GM12892 (cell line): ENCODE results near the gene SLC15A3. TPM values are rescaled to one million over a fixed set of nuclear protein-coding genes. Genes with fewer than 3 reads are reported as not detected.

Experiments
- DNase-seq: peaks from one replicate; pipeline ENCODE4 v3.0.0; 2011; ENCODE audit not compliant: insufficient read length
- FAIRE-seq: peaks from 2 replicates; lab custom pipeline; 2011; peaks lifted over from hg19 to GRCh38; lab: Jason Lieb, UNC
- POLR2A ChIP-seq: IDR thresholded peaks from 2 replicates; pipeline ENCODE4 v1.6.1; 2011; ENCODE audit warnings: low read depth, low read length, control low read depth
- POLR2AphosphoS5 ChIP-seq: IDR thresholded peaks from 2 replicates; pipeline ENCODE4 v1.6.1; 2011; ENCODE audit warnings: low read depth, low read length, control low read depth
- TAF1 ChIP-seq: IDR thresholded peaks from 2 replicates; pipeline ENCODE4 v1.6.1; 2011; ENCODE audit warnings: low read depth, mild to moderate bottlenecking, control low read depth, low read length, borderline replicate concordance
- polyA plus RNA-seq: library from polyadenylated mRNA; unstranded; fragments of >200 nt; gene quantifications from one replicate; pipeline ENCODE4 v1.2.1, GENCODE V29; 2012; ENCODE audit warnings: missing spikeins, inconsistent platforms; ENCODE audit not compliant: missing spikeins

Gene SLC15A3
- polyA plus RNA-seq, result 62.6 TPM

DNA sequence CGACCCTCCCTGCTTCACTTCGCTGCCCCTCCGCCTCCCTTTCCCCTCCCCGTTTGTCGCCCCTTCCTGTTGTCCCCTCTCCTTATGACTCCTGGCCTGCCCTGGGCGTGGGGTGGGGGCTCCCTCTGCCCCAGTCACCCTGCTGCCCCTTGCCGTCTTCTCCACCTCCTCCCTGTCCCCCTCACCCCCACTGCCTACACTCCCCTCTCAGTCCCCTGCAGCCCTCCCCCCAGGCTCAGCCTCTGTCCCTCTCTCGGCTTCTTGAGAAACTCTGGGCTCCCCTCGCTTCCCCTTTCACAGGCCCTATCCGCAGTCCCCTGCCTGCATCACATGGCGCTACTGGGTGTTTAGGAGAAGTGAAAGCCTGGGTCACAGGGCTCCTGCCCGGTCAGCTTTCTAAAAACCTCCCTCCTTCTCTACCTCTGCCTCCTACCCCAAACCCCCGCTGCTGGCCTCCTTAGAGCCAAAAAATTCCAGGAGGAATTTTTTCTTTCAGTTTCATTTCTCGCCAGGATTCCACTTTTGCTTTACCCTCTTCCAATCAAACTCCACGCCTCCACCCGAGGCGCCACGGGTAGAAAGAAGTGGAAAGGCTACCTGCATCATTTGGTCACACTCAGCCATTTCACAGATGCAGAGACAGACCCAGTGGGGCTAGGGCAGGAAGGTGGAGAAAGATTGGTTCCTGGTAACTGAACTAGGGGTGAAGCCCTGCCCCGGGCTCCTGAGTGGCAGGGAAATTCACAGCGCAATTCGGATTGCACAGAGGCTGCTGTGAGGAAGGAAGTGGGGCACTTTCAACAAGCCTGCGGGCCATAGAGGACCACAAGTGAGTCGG, at the start of gene SLC15A3:
Gene SLC15A3, minus strand, starts transcription at position 273 of the 838 bp plus-strand sequence. CDS start 625 bp downstream, outside the sequence.
- FAIRE-seq (peak; percentile 99), DNase-seq (peak; percentile 69)
- TF ChIP-seq TAF1 (peak; percentile 56; the same call in 1 of the 2 replicates), POLR2AphosphoS5 (peak; percentile 63; the same call in 1 of the 2 replicates), POLR2A (0 out of 2 replicates have a peak, but pooled peaks have one; percentile 18)

GRCh38 chr11:61000426-61000825, 48.5 kb upstream of the SLC15A3 start:
- FAIRE-seq, result no peak
- TF ChIP-seq POLR2AphosphoS5 (no peak), TAF1 (no peak), POLR2A (no peak)
- no peak for DNase-seq

DNA sequence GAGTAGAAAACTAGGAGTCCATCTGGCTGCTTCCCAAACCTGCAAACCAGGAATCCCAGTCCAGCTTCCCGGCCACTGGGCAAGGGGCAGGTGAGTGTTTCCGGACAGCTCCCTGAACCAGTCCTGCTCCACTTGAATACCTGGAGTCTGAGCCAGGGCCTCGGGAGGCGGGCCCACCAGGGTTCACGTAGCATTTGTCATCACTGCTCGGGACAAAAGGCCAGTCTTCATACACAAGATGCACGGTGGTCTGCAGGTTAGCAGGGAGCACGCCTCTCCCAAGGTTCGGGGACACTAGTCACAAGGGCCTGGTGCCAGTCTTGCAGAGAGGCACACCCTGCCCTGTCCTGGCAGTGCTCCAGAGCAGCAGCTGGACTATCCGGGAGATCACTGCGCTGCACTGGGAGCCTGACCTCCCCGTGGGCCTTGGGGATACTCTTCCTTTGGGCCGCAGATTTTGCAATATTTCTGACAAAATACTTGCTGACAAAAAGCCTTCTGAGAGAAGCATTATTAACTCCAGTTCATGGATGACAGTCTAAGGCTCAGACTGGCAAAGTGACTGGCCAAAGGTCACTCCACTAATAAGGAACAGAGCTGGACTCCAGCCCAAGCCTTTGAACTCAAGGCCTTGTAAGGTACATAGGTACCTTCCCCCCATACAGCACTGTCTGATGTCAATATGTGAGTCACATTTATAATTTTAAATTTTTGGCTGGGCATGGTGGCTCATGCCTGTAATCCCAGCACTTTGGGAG, 44.6 kb upstream of the SLC15A3 start:
- no peak for DNase-seq
- TF ChIP-seq TAF1 (no peak), POLR2A (no peak)
- no peak for FAIRE-seq

DNA sequence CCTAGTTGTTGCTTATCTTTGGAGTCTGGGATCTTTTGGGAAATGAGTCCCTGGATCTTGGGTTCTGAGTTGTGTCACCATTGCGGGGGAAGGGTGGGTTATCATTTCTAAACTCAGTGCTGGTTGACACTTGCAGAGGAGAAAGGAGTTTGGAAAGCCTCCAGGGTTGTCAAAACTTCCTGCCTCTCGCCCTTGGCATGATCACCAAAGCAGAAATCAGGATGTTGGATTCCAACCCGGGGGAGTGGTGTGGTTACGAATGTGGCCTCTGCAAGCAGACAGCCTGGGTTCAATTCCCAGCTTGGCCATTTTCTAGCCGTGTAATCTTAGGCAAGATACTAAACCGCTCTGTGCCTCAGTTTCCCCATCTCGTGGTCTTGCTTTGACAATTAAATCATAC, 43.8 kb upstream of the SLC15A3 start:
- TF ChIP-seq POLR2A (no peak), POLR2AphosphoS5 (no peak), TAF1 (no peak)
- DNase-seq (no peak), FAIRE-seq (no peak)

DNA sequence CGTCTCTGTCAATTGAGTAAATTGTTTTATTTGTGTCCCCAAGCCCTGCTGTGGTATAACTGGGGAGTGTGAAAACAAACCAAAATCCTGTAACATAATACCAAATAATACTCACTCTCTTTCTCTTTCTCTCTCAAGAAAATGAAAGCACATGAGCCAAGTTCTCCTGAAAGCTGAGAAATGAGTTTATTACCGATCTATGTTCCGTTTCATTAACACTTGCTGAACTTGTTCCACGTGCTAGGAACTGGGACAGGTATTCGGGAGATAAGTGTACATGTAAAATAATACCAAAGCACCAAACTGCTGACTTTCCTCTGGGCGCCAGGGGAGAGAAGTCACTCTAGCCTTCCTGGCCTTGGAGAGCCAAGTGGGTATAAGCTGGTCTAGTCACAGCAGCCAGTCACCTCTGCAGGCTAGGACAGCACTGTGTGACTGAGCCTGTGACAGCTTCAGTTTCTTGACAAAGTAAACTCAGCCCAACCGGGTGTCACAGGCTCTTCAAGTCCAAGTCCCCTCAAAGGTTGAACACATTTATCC, 42.6 kb upstream of the SLC15A3 start:
- TF ChIP-seq TAF1 (no peak), POLR2AphosphoS5 (no peak), POLR2A (no peak)
- FAIRE-seq, result peak; percentile 67
- DNase-seq, result no peak

- FAIRE-seq, result no peak
- TF ChIP-seq POLR2A (no peak), TAF1 (no peak), POLR2AphosphoS5 (no peak)
- DNase-seq, result no peak
These were observed 41.6 kb upstream of the SLC15A3 start for GRCh38 chr11:60993615-60994014.

DNA sequence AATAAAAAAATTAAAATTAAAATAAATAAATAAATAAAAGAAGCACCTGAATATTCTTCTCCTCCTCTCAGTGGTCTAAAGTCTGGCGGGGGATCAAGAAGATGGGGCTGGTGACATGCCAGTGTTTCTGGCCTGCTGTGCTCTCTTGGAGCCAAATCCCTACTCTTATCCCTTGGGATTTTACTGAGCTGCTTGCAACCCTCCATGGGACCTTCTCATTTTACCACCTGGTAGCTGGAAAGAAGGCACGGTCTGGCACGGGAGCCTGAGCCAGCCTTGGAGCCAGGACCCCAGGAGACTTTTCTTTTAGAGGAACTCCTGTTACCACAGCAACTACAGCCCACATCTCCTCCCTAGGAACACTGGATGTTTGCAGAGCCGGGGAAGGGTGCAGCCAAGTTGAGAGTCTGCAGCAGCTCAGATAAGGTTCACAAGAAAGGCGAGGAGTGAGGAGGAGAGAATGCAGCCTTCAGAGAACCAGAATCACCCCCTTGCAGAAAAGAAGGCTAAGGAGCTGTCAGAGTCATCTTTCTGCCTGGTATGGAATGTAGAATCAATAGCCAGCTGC, 41.0 kb upstream of the SLC15A3 start:
- no peak for TF ChIP-seq TAF1
- TF ChIP-seq POLR2A, result no peak
- TF ChIP-seq POLR2AphosphoS5, result no peak
- no peak for FAIRE-seq
- no peak for DNase-seq

- no peak for FAIRE-seq
These were observed 39.5 kb upstream of the SLC15A3 start for GRCh38 chr11:60991457-60991856.

GRCh38 chr11:60989093-60989650, 37.2 kb upstream of the SLC15A3 start:
- FAIRE-seq (peak; percentile 73), DNase-seq (no peak)
- TF ChIP-seq POLR2A, result no peak
- no peak for TF ChIP-seq POLR2AphosphoS5
- no peak for TF ChIP-seq TAF1

More at GRCh38 chr11:60991457-60991856, 39.5 kb upstream of the SLC15A3 start:
- DNase-seq, result no peak
- no peak for TF ChIP-seq POLR2A
- no peak for TF ChIP-seq POLR2AphosphoS5
- TF ChIP-seq TAF1, result no peak

DNA sequence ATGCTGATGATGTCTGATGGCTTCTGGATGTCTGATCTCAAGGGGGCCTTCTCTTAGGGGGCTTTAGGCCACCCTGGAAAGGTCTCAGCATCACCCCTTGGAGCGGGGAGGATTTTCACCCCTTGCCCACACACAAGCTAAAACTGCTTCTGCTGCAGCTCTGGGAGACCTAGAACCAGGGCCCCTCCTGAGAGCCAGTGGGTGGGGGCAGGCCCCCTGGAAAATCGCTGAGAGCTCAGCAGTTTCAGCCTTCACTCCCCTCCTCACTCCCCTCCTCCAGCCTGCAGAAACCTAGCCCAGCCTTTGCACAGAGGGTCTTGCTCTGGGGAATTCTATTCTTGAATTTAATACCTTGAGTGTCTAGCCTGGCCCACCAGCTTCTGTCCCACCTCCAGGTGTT, 36.7 kb upstream of the SLC15A3 start:
- DNase-seq (no peak), FAIRE-seq (no peak)
- TF ChIP-seq TAF1 (no peak), POLR2AphosphoS5 (no peak), POLR2A (no peak)
